ENCODE data around the gene PHACTR3.

GRCh38 chr20:59827138-59828056, 223.1 kb downstream of the PHACTR3 start:
- TF ChIP-seq CTCF (IDR thresholded peaks at IDR 0.05) (no peak), POLR2A (IDR thresholded peaks at IDR 0.05) (no peak)

Data from suprapubic skin (tissue), 3 donors.